Neural progenitor cell (in vitro differentiated cells): Measurements from ENCODE around the gene PVALB.

Experiments
- EZH2 ChIP-seq: fragments of 200-600 bp; sonication (generic); IDR thresholded peaks from 2 replicates; pipeline ENCODE4 v1.6.1; 2017; ENCODE audit warnings: antibody characterized with exemption, mild to moderate bottlenecking, moderate library complexity
- EZH2phosphoT487 ChIP-seq: fragments of 200-600 bp; sonication (generic); IDR thresholded peaks from 2 replicates; pipeline ENCODE4 v1.6.1; 2017; ENCODE audit warnings: antibody characterized with exemption
- TF ChIP-seq, protein P1 (sequence below): fragments of 200-600 bp; sonication (generic); IDR thresholded peaks from 2 replicates; pipeline ENCODE4 v1.5.1; 2017; ENCODE audit warnings: antibody characterized with exemption, mild to moderate bottlenecking

DNA sequence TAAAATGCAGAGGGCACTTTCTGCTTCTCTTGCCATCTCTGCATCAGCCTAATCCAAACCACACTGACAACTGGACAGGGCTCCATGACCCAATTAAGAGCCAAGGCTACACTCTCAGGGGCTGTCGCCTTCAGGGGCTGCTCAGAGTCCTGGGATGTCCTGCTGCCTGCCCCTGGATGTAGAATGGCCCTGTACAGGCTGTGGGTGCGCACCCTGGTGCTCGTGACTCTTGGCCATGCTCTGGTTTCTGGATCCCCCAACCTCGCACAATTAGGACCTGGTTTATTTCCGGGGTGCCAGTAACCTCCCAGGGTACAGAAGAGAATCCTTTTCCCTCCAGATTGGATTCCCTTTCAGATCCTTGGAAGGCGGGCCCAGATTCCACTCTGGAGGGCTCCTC, 52.2 kb downstream of the PVALB start:
- TF ChIP-seq, protein P1, sequence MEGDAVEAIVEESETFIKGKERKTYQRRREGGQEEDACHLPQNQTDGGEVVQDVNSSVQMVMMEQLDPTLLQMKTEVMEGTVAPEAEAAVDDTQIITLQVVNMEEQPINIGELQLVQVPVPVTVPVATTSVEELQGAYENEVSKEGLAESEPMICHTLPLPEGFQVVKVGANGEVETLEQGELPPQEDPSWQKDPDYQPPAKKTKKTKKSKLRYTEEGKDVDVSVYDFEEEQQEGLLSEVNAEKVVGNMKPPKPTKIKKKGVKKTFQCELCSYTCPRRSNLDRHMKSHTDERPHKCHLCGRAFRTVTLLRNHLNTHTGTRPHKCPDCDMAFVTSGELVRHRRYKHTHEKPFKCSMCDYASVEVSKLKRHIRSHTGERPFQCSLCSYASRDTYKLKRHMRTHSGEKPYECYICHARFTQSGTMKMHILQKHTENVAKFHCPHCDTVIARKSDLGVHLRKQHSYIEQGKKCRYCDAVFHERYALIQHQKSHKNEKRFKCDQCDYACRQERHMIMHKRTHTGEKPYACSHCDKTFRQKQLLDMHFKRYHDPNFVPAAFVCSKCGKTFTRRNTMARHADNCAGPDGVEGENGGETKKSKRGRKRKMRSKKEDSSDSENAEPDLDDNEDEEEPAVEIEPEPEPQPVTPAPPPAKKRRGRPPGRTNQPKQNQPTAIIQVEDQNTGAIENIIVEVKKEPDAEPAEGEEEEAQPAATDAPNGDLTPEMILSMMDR = no peak
- TF ChIP-seq EZH2 = no peak
- no peak for TF ChIP-seq EZH2phosphoT487
